GM12891 (cell line): Measurements from ENCODE around the gene SKA1.

ENCODE experiments used
- POLR2A ChIP-seq: IDR thresholded peaks from 2 replicates; pipeline ENCODE4 v1.6.1; 2011; ENCODE audit warnings: low read depth, low read length, control low read depth
- POLR2AphosphoS5 ChIP-seq: IDR thresholded peaks from 2 replicates; pipeline ENCODE4 v1.6.1; 2011; ENCODE audit warnings: low read depth, low read length, control low read depth
- TAF1 ChIP-seq: IDR thresholded peaks from 2 replicates; pipeline ENCODE4 v1.6.1; 2011; ENCODE audit warnings: low read depth, low read length, control low read depth

DNA sequence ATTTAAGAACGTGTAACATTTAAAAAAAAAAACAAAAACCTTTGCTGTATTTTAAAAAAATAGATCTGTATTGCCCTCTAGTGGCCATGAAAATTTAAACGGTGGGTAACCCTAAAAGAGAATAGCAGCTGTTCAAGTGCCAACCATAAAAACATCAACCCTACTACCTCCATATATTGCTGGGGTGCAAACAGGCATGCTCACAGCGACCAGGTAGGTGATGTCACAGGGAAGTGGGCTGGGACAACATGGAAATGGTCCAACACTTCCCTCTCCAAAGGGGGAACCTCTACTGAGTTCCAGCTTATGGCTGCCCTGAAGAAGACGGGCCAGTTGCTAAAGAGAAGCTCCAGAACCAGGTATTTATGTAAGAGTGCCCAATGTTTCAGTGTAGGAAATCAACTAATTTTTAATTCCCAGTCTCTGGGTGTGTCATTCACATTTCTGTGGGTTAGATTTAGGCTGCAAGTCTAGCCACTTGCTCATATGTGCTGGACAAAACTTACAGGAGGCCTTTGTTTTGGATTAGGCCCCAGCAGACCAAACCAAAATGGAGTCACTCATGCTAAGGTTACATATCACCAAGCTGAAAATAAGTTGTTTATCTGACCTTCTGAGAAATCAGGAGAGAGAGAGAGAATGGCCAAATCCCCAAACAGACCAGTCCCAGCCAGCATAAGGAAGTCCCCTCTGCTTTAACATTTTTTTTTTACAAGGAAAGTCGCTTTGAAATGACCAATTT lies 54.5 kb downstream of the SKA1 start:
- TF ChIP-seq POLR2A: no peak
- TF ChIP-seq TAF1: no peak
- TF ChIP-seq POLR2AphosphoS5: no peak
